Heart right ventricle (tissue), 16 donors: ENCODE measurements around the gene ADARB1. TPM values are rescaled to one million over a fixed set of nuclear protein-coding genes. Genes with fewer than 3 reads are reported as not detected.

Experiments
- ATAC-seq, 8 donors: fragments of 200-7000 bp; cut with Tn5 transposase; one replicate each; pipeline ENCODE4 v1.9.1; 2020; ENCODE audit warnings: mild to moderate bottlenecking in 8 of 8, moderate library complexity in 8 of 8, moderate number of reproducible peaks in 1 of 8
- DNase-seq, 2 donors: peaks; one replicate each; pipeline ENCODE4 v3.0.0-alpha.2; 2020
- H3K27ac ChIP-seq, 10 donors: fragments of 200-600 bp; sonication (generic) in 2 of 10; one replicate each; pipeline versions ENCODE4 v1.5.0 to v1.8.0; 2020 to 2022; ENCODE audit warnings: mild to moderate bottlenecking in 3 of 10
- H3K27me3 ChIP-seq, 7 donors: fragments of 200-600 bp; one replicate each; pipeline ENCODE4 v1.8.0; 2021 to 2022; ENCODE audit warnings: mild to moderate bottlenecking in 2 of 7
- H3K36me3 ChIP-seq, 9 donors: fragments of 200-600 bp; sonication (generic) in 1 of 9; one replicate each; pipeline versions ENCODE4 v1.5.0 to v1.8.0; 2020 to 2022; ENCODE audit warnings: mild to moderate bottlenecking in 2 of 9
- H3K4me1 ChIP-seq, 9 donors: fragments of 200-600 bp; sonication (generic) in 1 of 9; one replicate each; pipeline versions ENCODE4 v1.5.0 to v1.8.0; 2020 to 2022; ENCODE audit warnings: mild to moderate bottlenecking in 4 of 9
- H3K4me3 ChIP-seq, 10 donors: fragments of 200-600 bp; sonication (generic) in 2 of 10; one replicate each; pipeline versions ENCODE4 v1.5.0 to v1.8.0; 2020 to 2022; ENCODE audit warnings: mild to moderate bottlenecking in 7 of 10, moderate library complexity in 2 of 10
- H3K9me3 ChIP-seq, 11 donors: fragments of 200-600 bp in 10 of 11; sonication (generic) in 2 of 11; one replicate each; pipeline versions ENCODE4 v1.5.0 to v1.8.0; 2013 to 2022; ENCODE audit warnings: mild to moderate bottlenecking in 2 of 11, control low read depth in 1 of 11, moderate library complexity in 1 of 11
- WGBS, 2 donors: extraction: QIAGEN DNeasy Blood & Tissue Kit; methylation state at CpG; one replicate each; pipeline ENCODE4 v1.1.7; 2013; ENCODE audit warnings: inconsistent platforms in 1 of 2; 5-methylcytosine and 5-hydroxymethylcytosine counted together
- intact Hi-C, 10 donors: fragments of 100-400 bp; cut with DNase I; formaldehyde crosslinking; loops; one replicate each; pipeline versions ENCODE4 v1.11.1 to v1.14.2; 2022
- polyA plus RNA-seq, 2 donors: library from polyadenylated mRNA; stranded (reverse); fragments of 200-250 nt; gene quantifications; one replicate each; pipeline ENCODE4 v1.2.3, GENCODE V29; 2013
- total RNA-seq, 10 donors: library from RNA; stranded (reverse); fragmentation: NEBNext Ultra II Directional in 3 of 10; extraction: Animal tissue kit (Norgen Biotek cat#: 25700) in 3 of 10; gene quantifications; one replicate each; pipeline versions ENCODE4 v1.2.1 to v1.2.4, GENCODE V29; 2021 to 2023
- TF ChIP-seq, protein P1 (sequence below), 9 donors: fragments of 200-600 bp; sonication (generic) in 2 of 9; IDR thresholded peaks; one replicate each; pipeline versions ENCODE4 v1.5.0 to v1.8.0; 2021 to 2022; ENCODE audit warnings: antibody characterized with exemption in 9 of 9, mild to moderate bottlenecking in 5 of 9, moderate library complexity in 1 of 9
- donor health status: Arrhythmogenic right ventricular cardiomyopathy.
- donor health status: ischemic (EF 13 %, LVEDD 7.1; RV severe dilation, severe dysfunction).
- donor health status: healthy with polysubstance abuse.
- donor health status: DM: no; HTN: yes; CAD: no.
- donor health status: DM: no; HTN: no; CAD: no.
- donor health status: ischemic (EF 25% LVEDD 6.9; RV normal size, moderate dysfunction).
- donor health status: ischemic (EF 25% LVEDD 5.7; RV mildly dilated, moderate dysfunction).
- donor health status: healthy.
- donor health status: DM: yes; HTN: yes; CAD: no.
- donor health status: Ischemic cardiomyopathy.
- donor health status: ischemic (EF 35%, LVEDD 5.7; RV mildly dilated, moderate dysfunction).
- donor health status: nonischemic (EF 11% LVEDD 7.7; RV severe dilation, severe dysfunction).
- donor health status: DM: yes; HTN: yes; CAD: no.
- donor health status: PGD.
- donor health status: ischemic (EF 29% LVEDD 5.4; RV normal size, mild dysfunction).
- donor health status: nonischemic (EF 23%, LVEDD 6.1; RV moderate dilation, normal function).

ADARB1 gene
- total and polyA plus RNA-seq, 12 donors, result 7.4 to 21.2 (median 13.5) TPM

DNA sequence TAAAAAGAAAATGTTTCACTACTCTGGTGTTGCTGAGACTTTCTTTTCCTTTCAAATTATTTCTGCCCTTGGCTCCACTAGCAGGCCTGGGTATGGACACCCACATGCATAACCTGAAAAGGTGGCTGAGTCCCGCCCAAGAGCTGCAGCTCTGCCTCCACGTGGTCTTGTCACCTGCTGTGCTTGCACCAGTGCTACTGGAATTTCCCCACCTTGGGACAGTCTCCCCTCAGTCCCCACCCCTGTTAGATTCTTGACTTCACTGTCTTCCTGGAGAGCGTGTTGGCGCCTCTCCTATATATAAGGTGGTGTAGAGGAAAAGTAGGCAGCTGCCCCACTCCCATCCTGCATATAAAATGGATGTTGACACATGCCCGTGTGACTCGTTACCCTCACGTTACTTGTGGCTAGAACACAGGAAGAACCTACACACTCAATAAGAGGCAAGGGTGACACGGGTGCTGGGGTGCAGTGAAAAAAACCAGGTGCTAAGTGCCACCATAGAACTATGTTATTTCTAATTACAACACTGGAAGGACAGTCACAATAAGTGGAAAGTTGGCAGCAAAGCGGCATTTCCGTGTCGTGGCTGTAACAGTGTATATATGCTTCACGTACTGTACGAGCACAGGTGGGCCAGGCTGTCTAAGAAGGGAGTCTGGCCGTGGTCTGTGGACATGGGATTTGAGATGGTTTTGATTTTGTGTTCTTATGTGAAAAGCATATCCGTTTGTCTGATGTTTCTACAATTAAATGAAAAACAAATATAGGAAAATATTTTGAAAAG, 152.4 kb downstream of the ADARB1 start:
- intact Hi-C loops, result loop anchor here in 1 of 10 donors (10.0 kb wide), 1 partner anchor 62 kb away; no protein-coding TSS in a partner anchor
- no peak overlapping the region for H3K27ac ChIP-seq
- no peak for DNase-seq
- TF ChIP-seq, protein P1, sequence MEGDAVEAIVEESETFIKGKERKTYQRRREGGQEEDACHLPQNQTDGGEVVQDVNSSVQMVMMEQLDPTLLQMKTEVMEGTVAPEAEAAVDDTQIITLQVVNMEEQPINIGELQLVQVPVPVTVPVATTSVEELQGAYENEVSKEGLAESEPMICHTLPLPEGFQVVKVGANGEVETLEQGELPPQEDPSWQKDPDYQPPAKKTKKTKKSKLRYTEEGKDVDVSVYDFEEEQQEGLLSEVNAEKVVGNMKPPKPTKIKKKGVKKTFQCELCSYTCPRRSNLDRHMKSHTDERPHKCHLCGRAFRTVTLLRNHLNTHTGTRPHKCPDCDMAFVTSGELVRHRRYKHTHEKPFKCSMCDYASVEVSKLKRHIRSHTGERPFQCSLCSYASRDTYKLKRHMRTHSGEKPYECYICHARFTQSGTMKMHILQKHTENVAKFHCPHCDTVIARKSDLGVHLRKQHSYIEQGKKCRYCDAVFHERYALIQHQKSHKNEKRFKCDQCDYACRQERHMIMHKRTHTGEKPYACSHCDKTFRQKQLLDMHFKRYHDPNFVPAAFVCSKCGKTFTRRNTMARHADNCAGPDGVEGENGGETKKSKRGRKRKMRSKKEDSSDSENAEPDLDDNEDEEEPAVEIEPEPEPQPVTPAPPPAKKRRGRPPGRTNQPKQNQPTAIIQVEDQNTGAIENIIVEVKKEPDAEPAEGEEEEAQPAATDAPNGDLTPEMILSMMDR (IDR thresholded peaks at IDR 0.05), result no peak
- WGBS, 2 donors, result 60 to 69% methylated on average over 15 of the region's 15 CpGs
- peaks cover 0 to 31% (median 8%) of the 10 kb centered on the region in 9 donors for H3K36me3 ChIP-seq
- peaks cover 0 to 11% (median 0%) of the 10 kb centered on the region in 7 donors for H3K27me3 ChIP-seq
- peaks cover 0 to 15% (median 0%) of the 10 kb centered on the region in 9 donors for H3K4me1 ChIP-seq
- ATAC-seq, result no peak
- no peaks in the 10 kb centered on the region for H3K9me3 ChIP-seq
- no peak overlapping the region for H3K4me3 ChIP-seq

DNA sequence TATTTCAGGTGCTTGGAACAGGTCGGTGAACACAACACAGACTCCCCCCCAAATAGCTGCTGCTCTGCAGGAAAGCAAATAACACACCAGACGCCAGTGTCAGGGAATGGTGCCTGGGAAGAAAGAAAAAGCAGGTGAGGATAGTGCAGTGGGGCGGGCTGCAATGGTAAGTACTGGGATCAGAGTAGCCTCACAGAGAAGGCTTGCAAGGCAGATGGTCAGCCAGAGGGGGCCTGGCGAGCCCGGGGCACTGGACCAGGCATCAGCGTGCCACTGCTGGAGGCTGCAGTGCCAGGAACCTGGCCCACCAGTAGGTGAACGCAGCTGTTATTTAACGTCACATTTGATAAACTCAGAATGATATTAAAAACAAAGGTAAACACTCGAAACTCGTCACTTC, 153.4 kb downstream of the ADARB1 start:
- ATAC-seq (no peak), DNase-seq (no peak)
- 80 to 83% methylated on average over 10 of the region's 10 CpGs for WGBS, 2 donors
- TF ChIP-seq, protein P1 (IDR thresholded peaks at IDR 0.05), result no peak
- Histone ChIP-seq H3K9me3 (no peaks in the 10 kb centered on the region), H3K36me3 (peaks cover 0 to 21% (median 2%) of the 10 kb centered on the region in 9 donors), H3K27me3 (peaks cover 0 to 20% (median 6%) of the 10 kb centered on the region in 7 donors), H3K4me3 (no peak overlapping the region), H3K4me1 (peaks cover 0 to 15% (median 0%) of the 10 kb centered on the region in 9 donors), H3K27ac (no peak overlapping the region)
- intact Hi-C loops, result loop anchor here in 1 of 10 donors (10.0 kb wide), 1 partner anchor 63 kb away; no protein-coding TSS in a partner anchor

DNA sequence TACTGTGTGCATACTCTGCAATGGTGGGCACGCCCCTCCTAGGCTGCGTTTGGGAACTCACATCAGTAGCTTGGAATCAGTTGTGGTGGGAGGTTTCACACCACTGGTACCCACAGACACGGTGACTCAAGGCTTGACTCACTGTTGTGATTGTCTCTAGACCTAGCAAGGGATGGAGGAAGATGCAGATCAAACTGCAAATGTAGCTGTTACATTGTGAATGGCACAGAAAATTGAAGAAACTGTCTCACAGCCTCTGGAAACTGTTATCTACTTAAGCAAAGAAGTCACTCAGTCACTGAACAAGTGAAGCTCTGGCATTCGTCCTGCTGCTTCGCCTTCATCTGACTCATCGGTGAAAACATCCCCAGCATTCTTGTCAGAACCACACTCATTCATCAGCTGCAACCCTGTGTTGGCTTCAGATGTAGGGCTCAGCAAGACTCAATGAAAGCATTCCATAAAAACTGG, 153.8 kb downstream of the ADARB1 start:
- Histone ChIP-seq H3K36me3 (peaks cover 0 to 16% (median 0%) of the 10 kb centered on the region in 9 donors), H3K9me3 (no peaks in the 10 kb centered on the region), H3K4me1 (peaks cover 0 to 15% (median 0%) of the 10 kb centered on the region in 9 donors), H3K27me3 (peaks cover 0 to 21% (median 9%) of the 10 kb centered on the region in 7 donors), H3K4me3 (no peak overlapping the region), H3K27ac (no peak overlapping the region)
- WGBS, 2 donors, result 38 to 41% methylated on average over 6 of the region's 6 CpGs
- ATAC-seq (peak in 2 of 8 donors; percentile 33 to 65), DNase-seq (no peak)
- TF ChIP-seq, protein P1 (IDR thresholded peaks at IDR 0.05), result no peak
- intact Hi-C loops, result loop anchor here in 1 of 10 donors (10.0 kb wide), 1 partner anchor 63 kb away; no protein-coding TSS in a partner anchor

DNA sequence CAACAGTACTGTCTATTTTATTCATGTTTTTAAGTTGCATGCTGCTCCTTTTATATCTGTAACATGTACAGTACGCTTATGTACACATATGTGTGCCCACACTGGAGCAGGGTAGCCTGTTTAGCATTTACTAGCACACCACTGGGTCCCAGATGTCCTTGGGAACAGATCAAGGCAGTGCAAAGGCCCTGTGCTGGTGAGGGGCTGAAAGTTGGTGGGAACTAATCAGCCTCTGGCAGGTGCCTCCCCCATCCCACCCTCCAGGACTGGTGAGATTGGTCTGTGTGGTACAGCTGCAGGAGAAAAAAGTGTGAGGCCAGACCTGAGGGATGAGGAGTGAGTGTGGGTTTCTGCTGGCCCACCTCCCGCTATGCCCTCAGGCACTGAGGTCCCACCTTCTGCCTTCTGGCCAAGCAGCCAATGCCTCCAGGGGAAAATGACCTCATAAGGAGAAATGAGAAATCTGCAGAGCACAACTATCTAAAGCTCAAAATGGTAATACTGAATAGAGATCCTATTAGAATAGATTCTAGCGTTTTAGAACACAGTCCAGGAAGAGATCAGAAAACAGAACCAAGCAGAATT, 154.4 kb downstream of the ADARB1 start:
- no peak overlapping the region for H3K27ac ChIP-seq
- DNase-seq (no peak), ATAC-seq (no peak)
- intact Hi-C loops, result loop anchor here in 1 of 10 donors (10.0 kb wide), 1 partner anchor 64 kb away; no protein-coding TSS in a partner anchor
- H3K4me1 ChIP-seq, result peaks cover 0 to 15% (median 0%) of the 10 kb centered on the region in 9 donors
- peaks cover 0 to 21% (median 11%) of the 10 kb centered on the region in 7 donors for H3K27me3 ChIP-seq
- TF ChIP-seq, protein P1 (IDR thresholded peaks at IDR 0.05), result no peak
- peaks cover 0 to 11% (median 0%) of the 10 kb centered on the region in 9 donors for H3K36me3 ChIP-seq
- 81 to 92% methylated on average over 3 of the region's 3 CpGs for WGBS, 2 donors
- no peaks in the 10 kb centered on the region for H3K9me3 ChIP-seq
- H3K4me3 ChIP-seq, result no peak overlapping the region
